CD1c-positive myeloid dendritic cell (primary cell): ENCODE data around the gene HAP1.
A peak's percentile ranks its signal among the peaks of the same experiment; 100 is the strongest.
"Not testable (repeated sequence)": the region's sequence is repeated elsewhere in the genome, so short reads cannot be mapped to it uniquely, and the experiment has no call there.

ENCODE experiments used
- DNase-seq: peaks from one replicate; pipeline ENCODE4 v3.0.0-alpha.2; 2016; ENCODE audit errors: extremely low spot score

Gene HAP1

GRCh38 chr17:41690497-41690896 is 43.9 kb downstream of the HAP1 start:
- no peak for DNase-seq

GRCh38 chr17:41689497-41690299 is 44.7 kb downstream of the HAP1 start:
- peak; percentile 73 for DNase-seq

- DNase-seq: peak; percentile 100
These were observed 45.6 kb downstream of the HAP1 start, which contains the start of gene EIF1 for GRCh38 chr17:41688641-41689496. EIF1 (plus strand) TSS chr17:41688885; CDS start chr17:41689039, 154 bp downstream.

DNA sequence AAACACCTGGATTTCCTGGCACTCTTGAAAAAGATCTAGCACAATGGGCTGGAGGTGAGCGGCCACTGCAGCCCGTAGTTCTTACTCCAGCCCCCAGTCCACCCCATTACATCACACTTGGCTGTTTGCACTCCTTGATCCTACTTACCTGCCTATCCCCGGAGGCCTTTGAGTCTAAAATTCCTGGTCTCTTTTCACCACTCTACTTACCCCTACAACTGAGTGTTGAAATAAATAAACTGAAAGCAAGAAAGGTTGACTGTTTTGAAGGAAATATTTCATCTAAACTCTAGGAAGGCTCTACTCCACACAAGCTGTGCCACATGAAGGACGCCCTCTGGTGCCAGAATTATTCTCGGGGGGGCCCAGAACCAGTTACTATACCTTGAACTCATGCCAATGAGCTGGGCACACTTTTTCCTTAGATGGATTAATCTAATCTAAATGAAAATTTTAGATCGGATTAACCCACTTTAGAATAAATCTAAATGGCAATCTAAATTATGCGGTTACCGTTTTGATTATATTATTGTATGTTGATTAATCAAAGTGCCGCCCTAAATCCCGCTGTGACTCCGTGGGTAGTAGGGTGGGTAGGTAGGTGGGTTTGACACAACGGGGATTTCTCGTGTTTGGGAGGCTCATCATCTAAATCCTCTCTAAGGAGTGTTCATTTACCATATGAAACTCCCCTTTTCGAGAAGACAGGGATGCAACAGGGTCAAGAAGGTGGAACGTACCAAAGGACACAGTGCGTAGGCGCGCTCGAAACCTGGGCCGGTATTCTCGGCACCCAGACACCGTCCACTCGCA is 46.4 kb downstream of the HAP1 start:
- peak; percentile 42 for DNase-seq

DNA sequence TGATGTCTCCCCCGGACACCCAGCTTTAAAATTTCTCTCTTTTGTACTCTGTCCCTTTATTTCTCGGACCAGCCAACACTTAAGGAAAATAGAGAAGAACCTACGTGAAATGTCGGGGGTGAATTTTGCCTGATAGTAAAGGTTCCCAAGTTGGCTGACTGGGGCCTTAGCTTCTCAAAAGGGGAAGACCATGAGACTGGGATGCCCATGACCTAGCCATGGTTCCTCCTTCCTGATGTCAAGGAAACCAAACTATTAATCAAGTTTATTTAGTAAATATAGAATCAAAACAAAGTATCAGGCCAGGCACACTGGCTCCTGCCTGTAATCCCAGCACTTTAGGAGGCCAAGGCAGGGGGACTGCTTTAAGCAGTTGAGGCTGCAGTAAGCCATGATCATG is 48.2 kb downstream of the HAP1 start:
- DNase-seq: peak; percentile 86

DNA sequence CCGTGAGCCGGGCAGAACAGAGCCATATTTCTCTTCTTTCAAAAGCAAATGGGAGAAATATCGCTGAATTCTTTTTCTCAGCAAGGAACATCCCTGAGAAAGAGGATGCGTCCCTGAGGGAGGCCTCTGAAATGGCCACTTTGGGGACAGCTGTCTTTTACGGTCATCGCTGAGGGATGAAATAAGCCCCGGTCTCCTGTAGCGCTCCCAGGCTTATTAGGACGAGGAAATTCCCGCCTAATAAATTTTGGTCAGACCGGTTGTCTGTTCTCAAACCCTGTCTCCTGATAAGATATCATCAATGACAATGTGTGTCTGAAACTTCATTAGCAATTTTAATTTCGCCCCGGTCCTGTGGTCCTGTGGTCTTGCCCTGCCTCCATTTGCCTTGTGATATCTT is 48.7 kb downstream of the HAP1 start:
- not testable (repeated sequence) for DNase-seq

DNA sequence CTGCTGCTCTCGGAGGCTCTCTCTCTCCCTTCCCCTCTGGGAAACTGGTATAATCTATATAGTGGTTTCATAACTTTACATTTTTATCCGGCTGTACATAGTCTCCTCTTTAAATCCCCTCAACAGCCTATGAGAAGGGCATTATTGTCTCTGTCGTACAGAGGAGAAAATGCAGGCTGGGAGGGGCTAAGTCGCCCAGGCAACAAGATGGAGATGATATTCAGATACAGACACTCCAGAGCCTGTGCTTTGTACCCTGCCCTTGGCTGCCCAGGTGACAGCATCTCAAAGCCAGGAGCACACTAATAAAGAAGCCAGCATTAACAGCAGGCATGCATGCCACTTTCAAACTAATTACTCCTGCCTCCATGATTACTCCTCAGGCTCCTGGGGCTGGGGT is 50.4 kb downstream of the HAP1 start:
- no peak for DNase-seq

- DNase-seq: no peak
These were observed 50.9 kb downstream of the HAP1 start for GRCh38 chr17:41683441-41684007.

DNA sequence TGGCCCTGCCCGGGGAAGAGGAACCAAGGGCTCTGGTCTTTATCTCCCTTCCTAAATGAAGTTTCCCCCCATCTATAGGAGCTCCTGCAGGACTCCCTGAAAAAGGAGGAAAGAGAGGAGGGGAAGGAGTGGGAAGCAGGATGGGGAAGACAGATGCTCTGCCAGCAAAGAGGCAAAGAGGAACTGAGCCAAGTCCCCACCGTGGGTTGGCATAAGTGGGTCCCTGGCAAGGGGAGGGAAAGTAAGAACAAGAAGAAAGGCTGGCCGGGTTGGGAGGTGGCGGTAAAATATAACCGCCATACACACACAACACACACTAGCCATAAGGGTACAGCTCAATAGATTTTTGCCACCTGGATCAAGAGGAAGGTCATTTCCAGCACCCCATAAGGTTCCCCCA is 51.8 kb downstream of the HAP1 start:
- DNase-seq: peak; percentile 81

DNA sequence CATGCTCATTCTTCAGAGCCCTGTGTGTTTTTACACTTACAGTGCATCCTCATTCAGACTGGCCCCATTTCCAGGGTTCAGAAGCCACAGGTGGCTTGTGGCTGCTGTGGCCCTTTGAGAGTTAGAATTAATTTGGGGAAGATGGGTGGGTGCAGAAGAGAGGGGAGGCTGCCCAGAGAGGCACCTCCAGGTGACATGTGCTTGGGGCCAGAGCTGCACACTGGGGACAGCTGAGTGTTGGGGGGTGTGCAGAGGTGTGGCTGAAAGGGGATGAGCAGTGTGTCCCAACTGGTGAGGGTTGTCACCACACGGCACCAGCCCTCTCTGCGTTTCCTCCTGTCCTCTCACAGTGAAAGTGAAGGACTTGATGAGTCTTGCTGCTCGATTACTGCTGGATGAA is 52.7 kb downstream of the HAP1 start:
- no peak for DNase-seq

DNA sequence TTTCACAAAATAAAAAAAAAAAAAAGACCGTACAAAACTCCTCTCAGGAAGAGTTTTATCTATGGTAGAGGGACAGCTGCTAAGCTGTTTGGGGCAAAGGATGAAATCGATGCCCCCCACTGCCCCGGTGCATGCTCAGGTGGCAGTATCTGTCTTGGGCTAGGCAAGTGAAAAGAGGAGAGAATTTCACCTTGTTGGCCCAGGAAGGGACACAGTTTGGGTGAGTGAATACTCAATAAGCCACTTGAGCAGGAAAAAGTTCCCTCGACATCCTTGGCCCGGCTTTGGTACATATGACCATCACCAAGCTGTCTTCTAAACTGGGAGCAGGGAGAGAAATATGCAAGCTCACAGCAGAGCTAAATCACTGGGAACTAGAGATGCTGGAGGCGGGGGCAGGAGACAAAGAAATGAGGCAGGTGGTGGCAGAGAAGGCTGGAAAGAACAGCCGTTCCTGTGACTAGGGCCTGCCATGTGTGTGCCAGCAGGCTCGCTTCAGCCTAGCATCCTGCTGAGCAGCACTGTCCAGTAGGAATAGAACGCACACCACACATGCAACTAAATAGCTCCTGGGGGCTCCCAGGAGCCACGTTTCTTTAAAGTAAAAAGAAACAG is 53.9 kb downstream of the HAP1 start:
- DNase-seq: no peak

- DNase-seq: no peak
These were observed 54.6 kb downstream of the HAP1 start for GRCh38 chr17:41679740-41680425.

- DNase-seq: peak; percentile 92
These were observed 55.3 kb downstream of the HAP1 start for GRCh38 chr17:41678907-41679739.

GRCh38 chr17:41678411-41678906 is 56.0 kb downstream of the HAP1 start:
- DNase-seq: peak; percentile 68

DNA sequence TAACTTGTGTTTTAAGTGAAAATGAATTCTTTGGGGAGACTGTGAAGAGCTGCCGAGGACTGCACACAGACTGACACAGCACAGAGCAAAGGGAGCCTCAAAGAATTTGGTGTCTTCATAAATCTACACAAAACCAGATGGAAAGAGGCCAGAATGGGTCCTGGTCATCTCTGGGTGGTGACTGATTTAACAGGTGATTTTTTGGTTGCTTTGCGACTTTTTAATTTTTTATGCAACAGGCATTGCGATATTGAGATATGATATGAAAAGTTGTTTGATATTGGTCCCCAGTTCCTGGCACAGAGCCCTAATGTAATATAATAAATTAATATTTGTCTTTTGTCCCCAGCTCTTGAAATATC is 58.4 kb downstream of the HAP1 start:
- no peak for DNase-seq

DNA sequence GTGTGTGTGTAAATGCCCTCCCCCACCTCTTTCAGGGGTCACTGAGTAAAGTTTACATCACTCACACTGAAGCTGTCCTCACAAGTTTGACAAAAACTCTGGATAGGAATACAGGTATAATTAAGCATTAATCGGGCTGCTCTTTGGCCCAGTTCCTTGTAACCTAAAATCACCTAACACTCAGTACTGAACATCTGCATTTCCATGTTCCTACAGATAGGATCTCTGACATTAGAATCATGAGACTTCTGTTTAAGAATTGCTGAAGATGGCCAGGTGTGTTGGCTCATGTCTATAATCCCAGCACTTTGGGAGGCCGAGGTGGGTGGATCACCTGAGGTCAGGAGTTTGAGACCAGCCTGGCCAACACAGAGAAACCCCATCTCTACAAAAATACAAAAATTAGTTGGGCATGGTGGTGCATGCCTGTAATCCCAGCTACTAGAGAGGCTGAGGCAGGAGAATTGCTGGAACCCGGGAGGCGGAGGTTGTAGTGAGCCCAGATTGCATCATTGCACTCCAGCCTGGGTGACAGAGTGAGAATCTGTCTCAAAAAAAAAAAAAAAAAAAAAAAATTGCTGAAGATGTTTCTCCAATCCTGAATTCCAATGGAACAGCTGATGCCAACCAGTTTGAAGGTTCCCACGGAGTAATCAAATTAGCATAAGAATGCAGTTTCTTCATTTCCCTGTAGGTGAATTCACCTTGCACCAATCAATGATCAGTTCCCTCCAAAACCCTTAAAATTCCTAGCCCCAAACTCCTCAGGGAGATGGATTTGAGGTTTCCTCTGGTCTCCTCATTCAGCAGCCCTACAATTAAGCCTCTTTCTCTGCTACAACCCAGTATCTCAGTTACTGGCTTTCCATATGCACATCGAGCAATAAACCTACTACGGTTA is 59.0 kb downstream of the HAP1 start:
- DNase-seq: not testable (repeated sequence)
